Suprapubic skin (tissue), 3 donors: ENCODE results near the gene ALKBH2.

Experiments used
- CTCF ChIP-seq, 2 donors: fragments of 200-600 bp in 1 of 2; fragments of 450-650 bp in 1 of 2; sonication (generic) in 1 of 2; IDR thresholded peaks; one replicate each; pipeline ENCODE4 v1.5.1; 2016 to 2019; ENCODE audit warnings: antibody characterized with exemption in 2 of 2, mild to moderate bottlenecking in 1 of 2, moderate library complexity in 1 of 2
- EP300 ChIP-seq: sonication (generic); formaldehyde crosslinking; IDR thresholded peaks from one replicate; pipeline ENCODE4 v1.6.1; 2017; ENCODE audit warnings: antibody characterized with exemption
- POLR2A ChIP-seq, 2 donors: fragments of 450-650 bp; IDR thresholded peaks; one replicate each; pipeline ENCODE4 v1.6.1; 2017; ENCODE audit warnings: antibody characterized with exemption in 2 of 2, mild to moderate bottlenecking in 2 of 2, moderate library complexity in 2 of 2

- TF ChIP-seq CTCF (IDR thresholded peaks at IDR 0.05) (no peak), POLR2A (IDR thresholded peaks at IDR 0.05) (no peak), EP300 (no peak)
Observed at GRCh38 chr12:109088818-109089217, 4.5 kb downstream of the ALKBH2 start.
